NOMO-1 treated with dmso at 0.1 percent for 144 hours (cell line): ENCODE data around the gene THOC2.
"Not testable (repeated sequence)": the region's sequence is repeated elsewhere in the genome, so short reads cannot be mapped to it uniquely, and the experiment has no call there.

Experiments used
- DNase-seq: peaks from one replicate; lab custom pipeline; 2025; ENCODE audit not compliant: unreplicated experiment; lab: John Stamatoyannopoulos, UW

The THOC2 gene

DNA sequence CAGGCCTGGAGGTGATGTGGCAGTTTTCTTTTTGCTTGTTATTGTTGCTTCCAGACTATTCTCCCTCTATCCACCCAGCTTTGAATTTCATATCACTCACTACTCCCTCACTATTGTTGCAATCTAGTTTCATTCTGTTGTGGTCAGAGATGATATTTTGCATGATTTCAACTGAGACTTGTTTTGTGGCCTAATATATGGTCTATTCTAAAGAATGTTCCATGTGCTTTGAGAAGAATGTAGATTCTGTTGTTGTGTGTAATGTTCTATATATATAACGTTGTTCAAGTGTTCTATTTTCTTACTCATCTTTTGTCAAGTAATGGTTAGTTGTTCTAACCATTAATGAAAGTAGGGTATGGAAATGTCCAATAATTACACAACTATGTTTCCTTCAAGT lies 59.0 kb downstream of the THOC2 start:
- DNase-seq, result no peak

DNA sequence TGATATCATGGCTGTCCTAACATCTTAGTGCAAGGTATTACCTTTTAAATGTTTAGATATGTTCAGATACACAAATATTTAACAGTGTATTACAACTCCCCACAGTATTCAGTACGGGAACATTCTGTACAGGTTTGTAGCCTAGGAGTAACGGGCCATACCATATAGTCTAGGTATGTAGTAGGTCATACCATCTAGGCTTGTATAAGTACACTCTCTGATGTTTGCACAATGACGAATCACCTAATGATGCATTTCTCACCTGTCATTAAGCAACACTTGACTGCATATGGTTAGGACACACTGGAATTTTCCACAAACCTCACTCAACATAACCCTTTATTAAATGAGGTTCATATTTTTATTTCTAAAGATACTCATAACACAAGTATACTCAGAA lies 67.7 kb downstream of the THOC2 start:
- no peak for DNase-seq

DNA sequence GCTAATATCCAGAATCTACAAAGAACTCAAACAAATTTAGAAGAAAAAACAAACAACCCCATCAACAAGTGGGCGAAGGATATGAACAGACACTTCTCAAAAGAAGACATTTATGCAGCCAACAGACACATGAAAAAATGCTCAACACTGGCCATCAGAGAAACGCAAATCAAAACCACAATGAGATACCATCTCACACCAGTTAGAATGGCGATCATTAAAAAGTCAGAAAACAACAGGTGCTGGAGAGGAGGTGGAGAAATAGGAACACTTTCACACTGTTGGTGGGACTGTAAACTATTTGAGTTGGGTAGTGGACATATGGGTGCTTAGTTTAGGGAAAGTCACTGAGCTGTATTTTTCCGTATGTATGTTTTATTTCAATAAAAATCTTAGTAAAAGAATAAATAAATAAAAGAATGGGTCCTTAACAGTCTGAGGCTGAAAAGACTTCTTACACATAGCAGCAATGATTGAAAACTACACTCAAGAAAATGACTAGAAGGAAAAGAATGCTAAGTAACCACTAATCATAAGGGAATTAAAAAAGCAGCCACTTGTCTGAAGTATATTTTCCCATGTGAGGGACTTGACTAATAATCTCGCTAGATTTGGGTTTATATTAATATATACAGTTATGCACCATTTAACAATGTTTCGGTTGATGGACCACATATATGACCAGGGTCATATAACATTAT lies 68.2 kb downstream of the THOC2 start:
- DNase-seq, result not testable (repeated sequence)

DNA sequence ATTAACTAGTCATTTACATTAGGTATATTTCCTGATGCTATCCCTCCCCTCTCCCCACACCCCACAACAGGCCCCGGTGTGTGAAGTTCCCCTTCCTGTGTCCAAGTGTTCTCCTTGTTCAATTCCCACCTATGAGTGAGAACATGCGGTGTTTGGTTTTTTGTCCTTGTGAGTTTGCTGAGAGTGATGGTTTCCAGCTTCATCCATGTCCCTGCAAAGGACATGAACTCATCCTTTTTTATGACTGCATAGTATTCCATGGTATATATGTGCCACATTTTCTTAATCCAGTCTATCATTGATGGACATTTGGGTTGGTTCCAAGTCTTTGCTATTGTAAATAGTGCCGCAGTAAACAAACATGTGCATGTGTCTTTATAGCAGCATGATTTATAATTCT lies 69.1 kb downstream of the THOC2 start:
- not testable (repeated sequence) for DNase-seq

DNA sequence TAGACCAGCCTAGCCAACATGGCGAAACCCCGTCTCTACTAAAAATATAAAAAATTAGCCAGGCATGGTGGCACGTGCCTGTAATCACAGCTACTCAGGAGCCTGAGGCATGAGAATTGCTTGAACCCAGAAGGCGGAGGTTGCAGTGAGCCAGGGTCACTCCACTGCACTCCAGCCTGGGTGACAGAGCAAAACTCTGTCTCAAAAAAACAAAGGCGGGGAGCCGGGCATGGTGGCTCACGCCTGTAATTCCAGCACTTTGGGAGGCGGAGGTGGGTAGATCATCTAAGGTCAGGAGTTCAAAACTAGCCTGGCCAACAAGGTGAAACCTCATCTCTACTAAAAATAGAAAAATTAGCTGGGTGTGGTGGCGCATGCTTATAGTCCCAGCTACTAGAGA lies 76.3 kb downstream of the THOC2 start:
- not testable (repeated sequence) for DNase-seq

DNA sequence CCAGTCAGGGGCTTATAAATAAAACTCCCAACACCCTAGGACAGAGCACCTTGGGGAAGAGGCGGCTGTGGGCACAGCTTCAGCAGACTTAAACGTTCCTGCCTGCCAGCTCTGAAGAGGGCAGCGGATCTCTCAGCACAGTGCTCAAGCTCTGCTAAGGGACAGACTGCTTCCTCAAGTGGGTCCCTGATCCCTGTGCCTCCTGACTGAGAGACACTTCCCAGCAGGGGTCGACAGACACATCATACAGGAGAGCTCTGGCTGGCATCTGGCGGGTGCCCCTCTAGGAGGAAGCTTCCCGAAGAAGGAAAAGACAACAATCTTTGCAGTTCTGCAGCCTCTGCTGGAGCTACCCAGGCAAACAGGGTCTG lies 84.1 kb downstream of the THOC2 start:
- not testable (repeated sequence) for DNase-seq

DNA sequence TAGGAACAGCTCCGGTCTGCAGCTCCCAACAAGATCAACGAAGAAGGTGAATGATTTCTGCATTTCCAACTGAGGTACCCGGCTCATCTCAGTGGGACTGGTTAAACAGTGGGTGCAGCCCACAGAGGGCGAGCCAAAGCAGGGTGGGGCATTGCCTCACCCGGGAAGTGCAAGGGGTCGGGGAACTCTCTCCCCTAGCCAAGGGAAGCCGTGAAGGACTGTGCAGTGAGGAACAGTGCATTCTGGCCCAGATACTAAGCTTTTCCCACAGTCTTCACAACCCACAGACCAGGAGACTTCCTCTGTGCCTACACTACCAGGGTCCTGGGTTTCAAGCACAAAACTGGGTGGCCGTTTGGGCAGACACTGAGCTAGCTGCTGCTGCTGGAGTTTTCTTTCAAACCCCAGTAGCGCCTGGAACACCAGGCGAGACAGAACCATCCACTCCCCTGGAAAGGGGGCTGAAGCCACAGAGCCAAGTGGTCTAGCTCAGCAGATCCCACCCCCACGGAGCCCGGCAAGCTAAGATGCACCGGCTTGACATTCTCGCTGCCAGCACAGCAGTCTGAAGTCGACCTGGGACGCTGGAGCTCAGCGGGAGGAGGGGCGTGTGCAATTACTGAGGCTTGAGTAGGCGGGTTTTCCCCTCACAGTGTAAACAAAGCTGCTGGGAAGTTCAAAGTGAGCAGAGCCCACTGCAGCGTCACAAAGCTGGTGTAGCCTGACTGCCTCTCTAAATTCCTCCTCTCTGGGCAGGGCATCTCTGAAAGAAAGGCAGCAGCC lies 84.6 kb downstream of the THOC2 start:
- DNase-seq, result no peak

DNA sequence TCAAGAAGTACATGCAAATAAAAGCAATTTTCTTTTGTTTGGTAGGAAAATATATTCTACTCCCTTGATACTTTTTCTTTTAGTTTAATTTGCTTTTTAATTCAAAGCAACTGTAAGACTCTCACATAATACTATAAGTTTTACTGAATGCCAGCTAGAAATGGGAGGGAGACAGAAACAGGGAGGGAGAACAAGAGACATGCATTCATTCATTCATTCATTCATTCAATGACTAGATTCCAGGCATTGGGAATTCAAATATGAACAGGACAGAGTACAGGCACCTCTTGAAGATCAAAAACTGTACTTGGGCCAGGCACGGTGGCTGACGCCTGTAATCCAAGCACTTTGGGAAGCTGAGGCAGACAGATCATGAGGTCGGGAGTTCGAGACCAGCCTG lies 85.6 kb downstream of the THOC2 start:
- DNase-seq, result no peak

DNA sequence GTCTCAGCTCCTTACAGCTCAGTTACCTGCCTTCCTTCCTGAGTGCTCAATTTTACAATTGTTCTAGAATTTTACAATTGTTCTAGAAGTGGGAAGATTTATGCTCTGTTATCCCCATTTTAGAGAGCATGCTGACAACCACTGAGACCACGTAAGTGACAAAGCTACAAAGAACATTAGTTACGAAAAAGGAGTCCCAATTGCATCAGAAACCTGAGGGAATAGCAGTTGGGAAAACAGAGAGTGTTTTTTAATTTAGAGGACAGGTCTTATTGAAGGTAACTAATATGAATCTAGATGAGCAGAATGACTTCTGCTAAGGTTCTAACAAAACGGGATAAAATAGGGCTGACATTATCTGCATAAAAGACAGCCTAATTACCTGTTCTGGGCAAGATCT lies 103.3 kb downstream of the THOC2 start:
- no peak for DNase-seq

DNA sequence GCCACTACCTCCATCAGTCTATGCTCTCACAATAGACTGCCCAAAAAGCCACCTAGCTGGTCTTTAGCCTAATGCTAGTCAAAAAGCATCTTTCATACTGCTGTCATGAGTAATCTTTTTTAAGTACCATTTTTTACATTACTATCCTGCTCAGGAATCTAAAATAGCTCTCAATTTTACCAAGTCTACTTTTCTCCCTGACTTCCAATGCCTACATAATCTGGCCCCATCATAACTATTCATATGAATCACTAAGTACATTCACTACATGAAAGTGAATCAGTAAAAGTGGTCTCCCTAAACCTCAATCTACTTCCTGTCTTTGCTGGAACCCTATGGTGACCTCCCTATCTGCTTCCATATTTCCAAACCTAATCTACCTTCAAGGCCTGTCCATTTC lies 105.9 kb downstream of the THOC2 start:
- DNase-seq, result no peak

DNA sequence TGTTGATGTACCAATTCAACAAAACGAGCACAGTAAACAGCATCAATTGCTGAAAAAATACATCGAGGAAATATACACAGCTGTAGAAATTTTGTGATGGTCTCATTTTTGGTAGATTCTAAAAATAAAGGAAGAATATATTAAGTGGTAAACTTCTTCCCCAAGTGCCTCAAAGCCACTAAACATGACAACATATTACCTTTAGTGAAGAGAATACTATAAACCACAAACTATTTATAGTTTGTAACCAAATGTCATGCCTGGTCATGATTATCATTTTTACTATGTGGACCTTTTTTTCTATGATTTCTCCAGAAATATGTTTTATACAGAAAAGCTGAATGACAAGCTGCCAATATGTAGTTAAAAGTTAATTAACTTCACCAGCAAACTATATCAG lies 106.9 kb downstream of the THOC2 start:
- no peak for DNase-seq

DNA sequence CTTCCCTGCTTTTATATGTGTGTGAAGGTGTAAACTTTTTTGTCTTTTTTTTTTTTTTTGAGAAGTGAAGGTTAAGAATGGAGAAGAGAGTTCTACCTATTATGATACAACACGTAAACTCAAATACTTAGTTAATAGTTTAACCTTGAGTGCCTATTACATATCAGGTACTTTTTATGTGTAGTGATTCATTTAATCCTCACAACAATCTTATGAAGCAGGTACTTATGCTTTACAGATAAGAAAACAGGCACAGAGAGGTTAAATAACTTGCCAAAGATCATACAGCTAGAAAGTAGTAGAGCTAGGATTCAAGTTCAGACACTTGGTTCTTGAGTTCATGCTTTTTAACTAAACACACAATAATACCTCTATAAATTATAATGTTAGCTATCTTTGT lies 107.4 kb downstream of the THOC2 start:
- no peak for DNase-seq

DNA sequence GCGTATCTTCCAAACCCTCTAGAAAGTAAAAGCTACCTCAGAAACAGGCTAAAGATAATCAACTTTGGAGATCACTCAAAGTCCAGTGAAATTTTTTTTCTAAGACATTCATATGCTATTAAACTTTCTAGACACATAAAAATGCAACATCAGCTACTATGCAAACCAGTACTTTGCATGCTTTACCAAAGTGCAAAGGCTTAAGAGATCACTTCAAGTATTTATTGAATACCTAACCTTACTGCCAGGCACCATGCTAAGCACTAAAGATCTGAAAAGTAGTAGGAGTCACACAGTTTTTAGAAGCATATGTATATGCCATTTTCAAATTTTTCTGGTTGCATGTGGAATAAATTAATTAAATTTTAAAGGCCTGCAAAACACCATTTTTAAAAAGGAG lies 115.8 kb downstream of the THOC2 start:
- no peak for DNase-seq

DNA sequence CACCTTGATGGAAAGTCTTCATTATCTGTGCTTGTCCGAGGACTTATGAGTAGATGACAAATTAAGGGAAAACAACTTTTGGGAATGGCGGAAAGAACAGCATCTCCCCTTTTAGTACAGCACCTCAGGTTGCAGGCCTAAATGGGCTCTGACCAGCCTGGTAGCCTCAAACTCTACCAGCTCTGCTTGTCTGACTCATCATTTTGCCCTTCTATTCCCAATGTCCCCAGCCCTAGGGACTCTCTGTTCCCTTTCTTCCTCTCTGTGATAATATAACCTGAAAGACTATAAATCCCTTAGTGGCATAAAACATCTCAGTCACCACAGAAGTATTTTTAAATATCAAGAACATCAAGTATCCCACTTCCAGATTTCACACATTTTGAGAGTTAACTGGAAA lies 121.9 kb downstream of the THOC2 start:
- DNase-seq, result no peak

DNA sequence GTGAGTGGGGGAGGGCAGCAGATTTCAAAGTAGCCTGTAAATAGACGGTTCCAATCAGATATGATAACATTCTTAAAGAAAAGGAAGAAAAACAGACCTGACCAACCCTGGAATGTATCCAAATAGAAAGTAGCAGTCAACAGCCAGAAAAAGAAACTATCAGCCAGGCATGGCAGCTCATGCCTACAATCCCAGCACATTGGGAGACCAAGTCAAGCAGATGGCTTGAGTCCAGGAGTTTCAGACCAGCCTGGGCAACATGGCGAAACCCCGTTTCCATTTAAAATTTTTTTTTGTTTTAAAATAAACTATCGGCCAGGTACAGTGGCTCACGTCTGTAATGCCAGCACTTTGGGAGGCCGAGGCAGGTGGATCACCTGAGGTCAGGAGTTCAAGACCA lies 125.0 kb downstream of the THOC2 start:
- no peak for DNase-seq

DNA sequence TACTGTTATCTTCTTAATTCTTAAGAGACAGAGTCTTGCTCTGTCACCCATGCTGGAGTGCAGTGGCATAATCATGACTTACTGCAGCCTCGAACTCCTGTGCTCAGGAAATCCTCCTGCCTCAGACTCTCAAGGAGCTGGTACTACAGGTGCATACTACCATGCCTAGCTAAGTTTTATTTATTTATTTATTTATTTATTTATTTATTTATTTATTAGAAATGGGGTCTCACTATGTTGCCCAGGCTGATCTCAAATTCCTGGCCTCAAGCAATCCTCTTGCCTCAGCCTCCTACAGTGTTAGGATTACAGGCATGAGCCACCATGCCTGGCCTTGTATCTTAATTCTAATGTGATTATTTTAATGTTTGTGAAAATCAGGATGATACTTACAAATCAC lies 125.6 kb downstream of the THOC2 start:
- no peak for DNase-seq

DNA sequence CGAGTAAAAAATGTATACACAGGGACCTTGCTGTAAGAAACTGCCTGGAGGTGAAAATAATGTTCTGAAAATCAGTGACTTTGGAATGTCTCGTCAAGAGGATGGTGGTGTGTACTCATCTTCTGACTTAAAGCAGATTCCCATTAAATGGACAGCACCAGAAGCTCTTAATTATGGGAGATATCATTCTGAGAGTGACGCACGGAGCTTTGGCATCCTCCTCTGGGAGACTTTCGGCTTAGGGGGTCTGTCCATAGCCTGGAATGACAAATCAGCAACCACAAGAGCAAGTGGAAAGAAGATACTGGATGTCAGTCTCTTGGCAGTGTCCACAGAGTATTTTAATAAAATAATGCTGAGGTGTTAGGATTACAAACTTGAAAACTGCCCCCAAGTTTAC lies 129.4 kb downstream of the THOC2 start:
- DNase-seq, result no peak

DNA sequence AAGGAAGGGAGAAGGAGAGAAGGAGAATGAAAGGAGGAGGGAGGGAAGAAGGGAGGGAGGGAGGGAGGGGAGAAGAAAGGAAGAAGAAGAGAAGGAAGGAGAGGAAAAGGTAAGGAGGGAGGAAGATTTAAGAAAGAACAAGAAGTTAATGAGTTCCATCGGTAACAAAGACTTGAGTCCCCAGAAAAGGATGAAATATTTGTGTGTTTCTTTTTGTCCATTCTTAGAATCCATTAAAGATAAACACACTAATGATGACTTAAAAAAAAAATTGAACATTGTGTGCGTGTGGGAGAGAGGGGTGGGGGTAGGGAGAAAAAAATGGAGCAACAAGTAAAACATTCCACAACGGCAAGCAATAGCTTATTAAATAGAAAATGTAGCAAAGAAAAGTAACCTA lies 131.4 kb downstream of the THOC2 start:
- DNase-seq, result no peak

DNA sequence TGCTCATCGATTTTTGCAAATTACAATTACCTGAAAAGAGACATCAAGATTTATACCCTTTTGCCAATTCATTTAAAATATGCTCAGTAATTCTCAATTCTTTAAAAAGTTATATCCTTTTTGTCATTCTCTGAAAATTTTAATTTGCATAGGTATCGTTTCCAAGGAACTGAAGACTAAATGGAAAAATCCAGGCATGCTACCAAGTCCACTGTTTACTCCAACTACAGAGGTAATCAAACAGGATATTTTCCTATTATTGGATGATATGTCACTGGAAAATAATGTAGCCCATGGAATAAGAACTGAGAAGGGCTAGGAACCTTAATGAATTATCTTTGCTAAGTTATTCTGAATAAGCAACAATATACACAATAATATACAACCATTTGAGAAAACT lies 132.7 kb downstream of the THOC2 start:
- DNase-seq, result no peak

DNA sequence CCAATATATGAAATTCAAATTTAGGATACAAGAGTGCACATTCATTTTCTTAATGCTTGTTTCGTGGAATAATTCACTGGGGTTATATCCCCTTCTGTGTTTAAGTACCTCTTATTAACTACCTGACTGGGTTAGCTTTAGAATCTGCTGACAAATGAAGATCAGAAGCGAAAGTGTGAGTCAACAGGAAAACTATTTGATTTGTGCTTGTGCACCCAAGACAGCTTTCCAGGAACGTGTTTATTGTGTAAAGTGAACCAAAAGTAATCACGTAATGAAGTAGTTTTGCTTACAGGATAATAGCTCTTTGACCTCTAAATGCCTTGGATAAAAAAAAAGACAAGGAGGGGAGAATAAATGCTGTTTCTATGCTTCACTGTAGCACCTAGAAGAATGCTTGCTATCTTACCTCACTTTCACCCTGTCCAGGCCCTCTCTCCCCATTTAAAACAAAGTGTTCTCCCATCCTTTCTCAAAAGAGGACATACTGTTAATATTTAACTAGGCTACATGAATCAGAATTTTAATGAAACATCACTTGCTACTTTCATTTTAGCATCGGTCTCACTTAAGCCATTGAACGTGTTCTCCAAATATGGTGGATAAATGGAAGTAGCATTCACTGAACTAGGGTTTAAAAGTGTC lies 141.9 kb downstream of the THOC2 start:
- DNase-seq, result no peak

DNA sequence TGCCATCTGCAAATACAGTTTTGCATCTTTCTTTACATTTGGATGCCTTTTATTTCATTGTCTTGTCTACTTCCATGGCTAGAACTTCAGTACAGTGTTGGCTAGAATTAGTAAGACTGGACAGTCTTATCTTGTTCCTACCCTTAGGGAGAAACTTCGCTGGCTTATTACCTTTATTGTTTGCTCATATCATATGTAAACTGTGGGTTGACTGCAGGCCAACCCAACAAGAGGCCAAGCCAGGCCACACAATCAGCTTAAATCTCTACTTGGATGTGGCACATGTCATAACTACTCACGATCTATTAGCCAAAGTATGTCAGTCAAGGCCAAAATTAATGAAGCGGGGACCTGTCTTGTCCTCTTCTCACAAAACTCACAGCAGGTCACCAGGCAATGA lies 144.1 kb downstream of the THOC2 start:
- no peak for DNase-seq

DNA sequence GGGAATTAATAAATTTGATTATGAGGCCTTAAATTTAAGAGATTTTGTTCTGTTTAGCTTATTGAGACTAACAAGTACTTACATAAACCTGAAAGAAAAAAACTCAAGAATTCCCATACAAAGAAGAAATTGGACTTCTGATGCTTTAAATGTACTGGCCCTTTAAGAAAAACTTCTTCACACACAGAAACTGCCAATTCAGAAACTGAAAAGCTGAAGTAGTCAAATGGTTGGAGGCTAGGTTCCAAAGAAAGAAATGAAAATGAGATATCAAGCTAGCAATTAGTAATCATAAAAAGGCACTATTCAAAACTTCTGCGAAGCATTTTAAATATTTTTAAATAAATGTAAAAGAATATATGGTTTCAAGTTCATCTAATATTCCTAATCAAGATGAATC lies 151.3 kb downstream of the THOC2 start:
- DNase-seq, result no peak
